ENCODE results near the gene CSH1.

DNA sequence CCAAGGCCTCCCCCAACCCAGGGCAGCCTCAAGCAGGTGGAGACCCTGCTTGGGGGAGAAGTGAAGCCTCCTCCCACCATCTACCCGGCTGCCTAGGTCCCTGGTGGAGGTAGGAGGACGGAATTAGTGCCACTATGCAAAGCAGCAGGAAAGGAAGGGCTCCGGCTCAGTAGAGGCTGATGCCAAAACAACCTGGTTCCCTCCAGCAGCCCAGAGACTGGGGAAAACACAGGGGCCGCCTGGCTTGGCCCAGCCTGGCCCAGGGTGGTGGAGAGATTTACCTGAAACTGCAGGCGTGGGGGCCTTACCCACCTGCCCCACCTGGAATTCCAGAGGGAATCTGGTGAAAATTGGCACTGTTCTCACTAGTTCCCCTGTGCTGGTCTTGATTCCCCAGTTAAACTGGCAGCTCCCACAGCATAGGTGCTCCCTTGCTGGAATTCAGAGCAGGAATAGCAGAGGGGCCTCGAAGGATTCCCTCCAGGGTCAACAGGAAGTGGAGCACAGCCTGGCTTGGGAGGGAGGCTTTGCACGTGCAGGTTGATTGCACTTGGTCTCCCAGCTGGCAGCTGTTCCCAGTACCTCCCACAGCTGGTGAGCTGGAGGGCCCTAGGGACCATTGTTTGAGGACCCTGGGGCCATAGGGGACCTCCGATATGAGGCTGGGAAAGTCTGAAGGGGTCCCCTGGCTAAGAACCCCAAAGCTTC is 31.2 kb upstream of the CSH1 start:
- TF ChIP-seq, protein P1, sequence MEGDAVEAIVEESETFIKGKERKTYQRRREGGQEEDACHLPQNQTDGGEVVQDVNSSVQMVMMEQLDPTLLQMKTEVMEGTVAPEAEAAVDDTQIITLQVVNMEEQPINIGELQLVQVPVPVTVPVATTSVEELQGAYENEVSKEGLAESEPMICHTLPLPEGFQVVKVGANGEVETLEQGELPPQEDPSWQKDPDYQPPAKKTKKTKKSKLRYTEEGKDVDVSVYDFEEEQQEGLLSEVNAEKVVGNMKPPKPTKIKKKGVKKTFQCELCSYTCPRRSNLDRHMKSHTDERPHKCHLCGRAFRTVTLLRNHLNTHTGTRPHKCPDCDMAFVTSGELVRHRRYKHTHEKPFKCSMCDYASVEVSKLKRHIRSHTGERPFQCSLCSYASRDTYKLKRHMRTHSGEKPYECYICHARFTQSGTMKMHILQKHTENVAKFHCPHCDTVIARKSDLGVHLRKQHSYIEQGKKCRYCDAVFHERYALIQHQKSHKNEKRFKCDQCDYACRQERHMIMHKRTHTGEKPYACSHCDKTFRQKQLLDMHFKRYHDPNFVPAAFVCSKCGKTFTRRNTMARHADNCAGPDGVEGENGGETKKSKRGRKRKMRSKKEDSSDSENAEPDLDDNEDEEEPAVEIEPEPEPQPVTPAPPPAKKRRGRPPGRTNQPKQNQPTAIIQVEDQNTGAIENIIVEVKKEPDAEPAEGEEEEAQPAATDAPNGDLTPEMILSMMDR (IDR thresholded peaks at IDR 0.05): no peak
- no peak for TF ChIP-seq POLR2A (IDR thresholded peaks at IDR 0.05)
